NCI-H345 (cell line): ENCODE measurements around the gene OPN4.
"Not testable (repeated sequence)": the region's sequence is repeated elsewhere in the genome, so short reads cannot be mapped to it uniquely, and the experiment has no call there.

ENCODE experiments used
- DNase-seq: peaks from one replicate; lab custom pipeline; 2025; lab: John Stamatoyannopoulos, UW

OPN4 gene

DNA sequence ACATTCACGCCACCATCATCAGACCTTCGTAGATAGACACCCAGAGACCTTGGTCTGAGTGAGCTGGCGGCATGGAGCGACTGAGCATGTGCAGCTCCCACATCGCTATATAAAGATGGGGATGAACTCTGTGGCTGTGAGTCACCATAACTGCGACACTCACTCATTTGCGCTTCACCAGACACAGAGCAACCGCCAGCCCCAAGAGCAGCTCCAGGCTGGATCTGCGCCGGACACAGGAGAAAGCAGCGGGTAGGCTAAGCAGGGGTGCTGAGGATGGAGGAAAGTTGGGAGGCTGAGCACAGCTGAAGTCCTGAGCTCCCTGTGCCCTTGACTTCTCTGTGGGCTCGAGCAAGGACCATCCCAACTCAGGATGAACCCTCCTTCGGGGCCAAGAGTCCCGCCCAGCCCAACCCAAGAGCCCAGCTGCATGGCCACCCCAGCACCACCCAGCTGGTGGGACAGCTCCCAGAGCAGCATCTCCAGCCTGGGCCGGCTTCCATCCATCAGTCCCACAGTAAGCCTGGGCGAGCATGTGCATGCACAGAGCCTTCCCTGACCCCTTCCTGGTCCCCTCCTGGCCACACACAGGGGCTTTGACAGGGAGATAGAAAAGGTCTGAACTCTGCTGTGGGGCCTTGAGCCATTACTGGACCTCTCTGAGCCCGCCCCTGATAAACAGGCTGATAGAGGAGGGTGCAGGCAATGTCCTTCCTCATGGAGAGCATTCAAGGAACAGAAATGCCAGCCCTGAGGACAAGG lies at the start of gene OPN4:
OPN4 (plus strand) TSS at position 137 of the 762 bp plus-strand sequence; CDS start at position 374, 237 bp downstream.
- DNase-seq: no peak

DNA sequence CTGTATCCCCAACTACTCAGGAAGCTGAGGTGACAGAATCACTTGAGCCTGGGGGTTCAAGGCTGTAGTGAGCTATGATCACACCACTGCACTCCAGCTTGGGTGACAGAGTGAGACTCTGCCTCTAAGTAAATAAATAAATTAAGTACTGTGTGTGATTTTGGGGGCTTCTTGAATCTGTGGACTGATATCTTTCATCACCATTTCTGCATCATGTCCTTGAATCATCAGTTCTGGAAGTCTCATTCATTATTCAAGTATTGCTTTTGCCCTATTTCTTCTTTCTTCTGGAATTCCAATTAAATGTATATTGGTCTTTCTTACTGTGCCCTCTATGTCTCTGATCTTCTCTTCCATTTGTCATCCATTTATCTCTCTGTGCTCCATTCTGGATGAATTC lies 46.7 kb upstream of the OPN4 start:
- no peak for DNase-seq

DNA sequence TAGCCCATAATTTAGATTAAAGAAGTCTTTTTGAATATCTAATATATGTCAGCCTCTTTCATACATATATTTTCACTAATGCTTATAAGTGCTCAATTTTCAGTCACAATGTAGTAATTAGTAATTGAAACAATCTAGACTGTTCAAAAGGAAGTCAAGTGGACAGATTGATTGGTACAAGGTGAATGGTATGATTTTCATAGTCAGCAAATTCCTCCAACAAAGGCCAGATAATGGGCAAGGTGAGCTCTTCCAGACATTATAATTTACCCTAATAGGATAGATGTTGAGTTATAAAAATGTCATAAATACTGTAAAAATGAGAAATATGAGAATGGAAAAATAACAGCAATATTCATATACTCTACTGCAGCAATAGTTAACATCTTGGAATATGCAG lies 44.4 kb upstream of the OPN4 start:
- DNase-seq: no peak

DNA sequence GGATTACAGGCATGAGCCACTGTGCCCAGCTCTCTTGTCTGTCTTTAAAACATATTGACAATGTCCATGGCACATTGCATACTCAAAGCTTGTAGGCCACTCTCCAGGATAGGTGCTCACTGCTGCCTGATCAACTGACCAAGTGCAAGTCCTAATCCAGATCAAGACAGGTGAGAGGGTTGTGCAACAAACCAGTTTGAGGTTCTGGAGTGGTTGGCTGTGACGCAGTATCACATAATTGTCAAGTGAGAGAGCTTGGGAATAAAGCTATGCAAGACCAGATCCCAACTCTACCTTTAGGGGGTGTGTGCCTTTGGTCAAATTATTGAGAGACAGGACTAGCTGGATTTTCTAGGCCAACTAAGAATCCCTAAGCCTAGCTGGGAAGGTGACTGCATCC lies 43.0 kb upstream of the OPN4 start:
- no peak for DNase-seq

DNA sequence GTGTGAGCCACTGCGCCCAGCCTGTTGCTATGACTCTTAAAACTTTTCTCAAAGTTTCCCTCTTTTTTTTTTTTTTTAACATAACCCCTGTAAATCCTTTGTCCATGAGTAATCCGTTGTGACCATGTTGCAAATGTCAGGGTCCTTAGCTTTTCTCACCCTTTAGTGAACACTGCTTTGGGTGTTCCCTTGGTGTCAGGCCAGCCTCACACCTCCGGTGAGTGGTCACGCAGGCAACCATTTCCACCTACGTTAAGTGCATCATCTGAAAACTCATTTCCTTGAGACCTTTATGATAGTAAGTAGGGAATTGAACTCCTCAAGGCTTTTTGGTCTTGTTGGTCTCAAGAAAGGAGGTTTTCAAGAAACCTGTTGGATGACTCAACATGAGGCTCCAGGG lies 41.3 kb upstream of the OPN4 start:
- DNase-seq: no peak

- no peak for DNase-seq
Observed at GRCh38 chr10:86613905-86614304, 40.4 kb upstream of the OPN4 start.

DNA sequence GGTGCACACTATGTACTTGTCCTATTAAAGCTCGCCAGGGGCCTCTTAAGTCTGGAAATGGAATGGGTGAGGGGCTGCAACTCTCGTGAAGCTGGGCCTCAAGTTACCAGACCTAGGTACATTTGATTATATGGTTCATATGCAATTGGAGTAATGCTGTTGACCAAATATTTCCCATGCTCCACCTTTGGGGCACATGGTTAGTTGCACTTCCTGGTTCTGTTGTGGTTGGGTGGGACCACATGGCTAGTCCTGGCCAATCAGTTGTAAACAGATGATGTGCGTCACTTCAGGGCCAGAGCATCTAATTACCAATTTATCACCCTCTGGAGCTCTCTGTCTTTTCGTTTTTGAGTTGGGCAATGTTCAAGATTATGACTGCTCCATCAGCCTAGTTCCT lies 39.5 kb upstream of the OPN4 start:
- no peak for DNase-seq

- not testable (repeated sequence) for DNase-seq
Observed at GRCh38 chr10:86617278-86617677, 37.1 kb upstream of the OPN4 start.

DNA sequence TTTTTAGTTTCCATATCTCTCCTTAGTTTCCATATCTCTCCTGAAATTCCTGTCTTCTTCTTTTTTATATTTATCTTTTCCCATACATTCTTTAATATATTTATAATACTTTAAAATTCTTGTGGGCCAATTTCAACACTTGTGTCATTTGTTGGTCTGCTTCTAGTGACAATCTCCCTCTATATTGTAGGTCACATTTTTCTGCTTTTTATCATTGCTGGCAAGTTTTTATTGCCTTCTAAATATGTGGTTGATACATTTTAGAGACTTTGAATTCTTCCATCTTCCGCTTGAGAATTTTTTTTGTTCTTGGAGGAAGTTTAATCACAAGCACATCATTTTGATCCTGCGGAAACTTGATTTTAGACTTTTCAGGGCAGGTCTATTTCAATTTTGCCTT lies 26.0 kb upstream of the OPN4 start:
- no peak for DNase-seq

GRCh38 chr10:86630079-86630478 lies 24.3 kb upstream of the OPN4 start:
- DNase-seq: no peak

- DNase-seq: no peak
Observed at GRCh38 chr10:86632009-86632800, 22.1 kb upstream of the OPN4 start.

- DNase-seq: no peak
Observed at GRCh38 chr10:86632951-86633350, 21.4 kb upstream of the OPN4 start.

DNA sequence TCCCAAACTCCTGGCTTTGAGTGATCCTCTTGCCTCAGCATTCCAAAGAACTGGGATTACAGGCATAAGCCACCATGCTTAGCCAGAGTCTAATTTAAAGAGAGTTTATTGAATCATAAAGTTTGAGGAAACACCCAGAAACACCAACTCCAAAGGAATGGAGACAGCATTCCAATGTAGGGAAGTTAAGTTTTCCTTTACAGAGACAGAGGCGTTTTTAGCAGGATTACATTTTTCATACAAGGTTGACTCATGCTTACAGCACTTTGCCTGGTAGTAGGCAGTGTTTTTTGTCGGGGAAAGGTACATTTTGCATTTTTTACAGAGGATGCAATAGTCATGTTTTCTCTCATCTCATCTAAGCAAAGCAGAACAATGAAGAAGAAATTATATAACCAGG lies 18.9 kb upstream of the OPN4 start:
- DNase-seq: no peak

GRCh38 chr10:86636311-86636710 lies 18.0 kb upstream of the OPN4 start:
- DNase-seq: no peak

DNA sequence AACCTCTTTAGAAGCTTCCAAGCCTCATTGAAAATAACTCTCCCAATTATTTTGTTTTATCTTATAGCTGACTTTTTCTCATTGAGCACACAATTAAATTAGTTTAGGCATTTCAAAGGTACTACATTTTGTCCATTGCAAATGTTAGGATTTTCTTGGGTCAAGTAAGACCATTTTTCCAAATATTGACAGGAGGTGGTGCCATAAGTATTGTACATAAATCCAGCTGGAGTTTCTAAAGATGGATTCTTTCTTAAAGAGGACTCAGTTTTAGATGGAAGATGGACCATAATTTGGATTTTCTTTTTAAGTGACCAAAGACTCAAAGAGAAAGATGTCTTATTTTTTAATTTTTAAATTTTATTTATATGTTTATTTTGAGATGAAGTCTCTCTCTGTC lies 12.3 kb upstream of the OPN4 start:
- no peak for DNase-seq

- no peak for DNase-seq
Observed at GRCh38 chr10:86642499-86642898, 11.8 kb upstream of the OPN4 start.

GRCh38 chr10:86644152-86644793 lies 10.1 kb upstream of the OPN4 start:
- DNase-seq: no peak

DNA sequence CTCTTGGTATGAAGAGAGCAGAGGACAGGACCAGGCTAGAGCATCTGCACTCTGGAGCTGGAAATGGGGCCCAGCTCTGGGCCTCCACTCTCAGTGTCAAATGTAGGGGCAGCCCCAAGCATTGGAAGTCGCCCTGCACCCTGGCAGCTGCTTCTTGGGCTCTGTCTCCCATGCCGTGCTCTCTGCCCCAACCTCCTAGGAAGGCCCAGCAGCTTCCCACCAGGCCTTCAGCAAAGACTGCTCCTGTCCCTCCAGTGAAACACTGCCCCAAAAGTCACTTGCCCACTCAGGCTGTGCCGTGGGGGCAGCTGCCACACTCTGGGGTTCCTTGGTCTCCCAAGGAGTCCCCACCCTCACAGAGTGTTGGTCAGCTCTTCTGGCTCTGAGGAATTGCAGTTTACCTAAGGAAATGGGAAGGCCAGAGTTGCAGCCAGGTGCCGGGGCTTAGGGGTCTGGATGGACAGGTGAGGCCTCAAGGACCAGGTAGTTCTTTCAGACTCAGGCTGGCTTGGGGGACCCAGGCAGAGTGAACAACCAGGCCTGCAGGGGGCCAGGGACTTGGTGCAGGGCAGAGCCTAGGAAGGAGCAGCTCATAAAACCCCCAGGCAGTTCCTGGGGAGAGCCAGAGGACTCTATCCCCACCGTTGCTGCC lies 9.4 kb upstream of the OPN4 start:
- DNase-seq: no peak

GRCh38 chr10:86645621-86646165 lies 8.7 kb upstream of the OPN4 start:
- DNase-seq: not testable (repeated sequence)

DNA sequence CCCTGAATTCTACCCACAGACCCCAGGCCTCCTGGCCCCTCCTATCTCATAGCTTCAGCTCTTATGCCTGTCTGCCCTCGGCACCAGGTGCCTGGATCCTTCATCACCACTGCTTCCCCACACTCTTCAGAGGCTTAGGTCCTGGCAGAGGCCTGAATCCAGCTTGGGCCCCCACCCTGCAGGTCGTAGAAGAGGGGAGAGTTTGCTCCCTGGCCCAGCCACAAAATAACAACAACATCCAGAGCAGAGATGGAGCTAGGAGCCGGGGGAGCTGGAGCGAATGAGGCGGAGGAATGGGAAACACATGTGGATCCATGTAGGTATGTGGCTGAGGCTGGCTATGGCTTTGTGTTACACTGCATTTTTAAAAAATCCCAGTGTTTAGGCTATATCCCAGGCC lies 7.8 kb upstream of the OPN4 start:
- no peak for DNase-seq

GRCh38 chr10:86646933-86647332 lies 7.4 kb upstream of the OPN4 start:
- DNase-seq: no peak
